Thyroid gland (tissue), 4 donors: ENCODE data around the gene ACTRT2. TPM values are rescaled to one million over a fixed set of nuclear protein-coding genes. Genes with fewer than 3 reads are reported as not detected.

Experiments
- DNase-seq, 2 donors: peaks; one replicate each; pipeline ENCODE4 v3.0.0-alpha.2; 2019
- H3K27ac ChIP-seq, 3 donors: fragments of 200-600 bp; sonication (generic); 1 replicate in 2 of 3; 2 replicates in 1 of 3; pipeline ENCODE4 v1.5.1; 2016 to 2019; ENCODE audit warnings: mild to moderate bottlenecking in 1 of 3, moderate library complexity in 1 of 3
- H3K27me3 ChIP-seq: fragments of 200-600 bp; sonication (generic); one replicate; pipeline ENCODE4 v1.5.1; 2019
- H3K36me3 ChIP-seq, 2 donors: fragments of 200-600 bp; sonication (generic); one replicate each; pipeline ENCODE4 v1.5.1; 2016 to 2019
- H3K4me1 ChIP-seq, 2 donors: fragments of 200-600 bp; sonication (generic); one replicate each; pipeline ENCODE4 v1.5.1; 2017 to 2019
- H3K4me3 ChIP-seq, 3 donors: fragments of 200-600 bp; sonication (generic); replicated peaks in 1 of 3; 1 replicate in 2 of 3; 2 replicates in 1 of 3; pipeline ENCODE4 v1.5.1; 2016; ENCODE audit warnings: mild to moderate bottlenecking in 1 of 3
- H3K9me3 ChIP-seq: fragments of 200-600 bp; sonication (generic); one replicate; pipeline ENCODE4 v1.5.1; 2017
- CTCF ChIP-seq, 6 experiments: fragments of 200-600 bp in 3 of 6; fragments of 450-650 bp in 3 of 6; sonication (generic) in 3 of 6; IDR thresholded peaks; one replicate each; pipeline ENCODE4 v1.5.1; 2016 to 2019; ENCODE audit warnings: antibody characterized with exemption in 6 of 6, mild to moderate bottlenecking in 2 of 6, inconsistent platforms in 1 of 6, moderate library complexity in 1 of 6
- POLR2A ChIP-seq, 2 donors: fragments of 450-650 bp; IDR thresholded peaks; one replicate each; pipeline ENCODE4 v1.6.1; 2017; ENCODE audit warnings: antibody characterized with exemption in 2 of 2, mild to moderate bottlenecking in 2 of 2, moderate library complexity in 1 of 2
- WGBS, 2 donors: methylation state at CpG; one replicate each; pipeline ENCODE4 v1.1.5; 2017; 5-methylcytosine and 5-hydroxymethylcytosine counted together
- intact Hi-C: fragments of 100-400 bp; cut with DNase I; formaldehyde crosslinking; loops from one replicate; pipeline ENCODE4 v1.15.1; 2023
- total RNA-seq, 4 donors: library from RNA; depleted of rRNA; stranded (reverse); fragments of >200 nt; gene quantifications; one replicate each; pipeline ENCODE4 v1.2.3, GENCODE V29; 2016

The ACTRT2 gene
- total RNA-seq, 4 donors from 2014 or later, result 0.67 TPM; not detected in 3

- Histone ChIP-seq H3K27ac (no peak overlapping the region), H3K9me3 (no peaks in the 10 kb centered on the region), H3K36me3 (no peaks in the 10 kb centered on the region), H3K4me1 (no peaks in the 10 kb centered on the region), H3K4me3 (no peak overlapping the region), H3K27me3 (no peaks in the 10 kb centered on the region)
- no peak for TF ChIP-seq POLR2A (IDR thresholded peaks at IDR 0.05)
- no peak for TF ChIP-seq CTCF (IDR thresholded peaks at IDR 0.05)
- 94% methylated on average over 20 of the region's 20 CpGs for WGBS, 2 donors
- intact Hi-C loops, result no loop called here
- no peak for DNase-seq
Observed at GRCh38 chr1:2990376-2991115, 30.7 kb upstream of the ACTRT2 start.

- no peaks in the 10 kb centered on the region for H3K27me3 ChIP-seq
- intact Hi-C loops, result no loop called here
- TF ChIP-seq POLR2A (IDR thresholded peaks at IDR 0.05) (no peak), CTCF (IDR thresholded peaks at IDR 0.05) (no peak)
- no peaks in the 10 kb centered on the region for H3K36me3 ChIP-seq
- H3K4me3 ChIP-seq, result no peak overlapping the region
- no peak for DNase-seq
- H3K27ac ChIP-seq, result no peak overlapping the region
- WGBS, 2 donors, result 61 to 62% methylated on average over 18 of the region's 18 CpGs
- no peaks in the 10 kb centered on the region for H3K4me1 ChIP-seq
- H3K9me3 ChIP-seq, result no peaks in the 10 kb centered on the region
Observed at GRCh38 chr1:2991753-2992495, 29.3 kb upstream of the ACTRT2 start.

- Histone ChIP-seq H3K27ac (no peak overlapping the region), H3K9me3 (no peaks in the 10 kb centered on the region), H3K4me1 (no peaks in the 10 kb centered on the region), H3K27me3 (no peaks in the 10 kb centered on the region), H3K4me3 (no peak overlapping the region), H3K36me3 (no peaks in the 10 kb centered on the region)
- TF ChIP-seq CTCF (IDR thresholded peaks at IDR 0.05) (no peak), POLR2A (IDR thresholded peaks at IDR 0.05) (no peak)
- 90 to 93% methylated on average over 9 of the region's 9 CpGs for WGBS, 2 donors
- no peak for DNase-seq
- intact Hi-C loops, result no loop called here
Observed at GRCh38 chr1:2998503-2999100, 22.7 kb upstream of the ACTRT2 start.

- Histone ChIP-seq H3K4me1 (no peaks in the 10 kb centered on the region), H3K36me3 (no peaks in the 10 kb centered on the region), H3K4me3 (no peak overlapping the region), H3K27ac (no peak overlapping the region), H3K27me3 (no peaks in the 10 kb centered on the region), H3K9me3 (no peaks in the 10 kb centered on the region)
- WGBS, 2 donors, result 80 to 82% methylated on average over 2 of the region's 2 CpGs
- intact Hi-C loops, result no loop called here
- DNase-seq, result no peak
- TF ChIP-seq CTCF (IDR thresholded peaks at IDR 0.05), result no peak
- TF ChIP-seq POLR2A (IDR thresholded peaks at IDR 0.05), result no peak
Observed at GRCh38 chr1:2999138-2999537, 22.1 kb upstream of the ACTRT2 start.

- no peaks in the 10 kb centered on the region for H3K9me3 ChIP-seq
- no peak overlapping the region for H3K4me3 ChIP-seq
- no peaks in the 10 kb centered on the region for H3K4me1 ChIP-seq
- intact Hi-C loops, result no loop called here
- H3K27me3 ChIP-seq, result no peaks in the 10 kb centered on the region
- WGBS, 2 donors, result 39 to 40% methylated on average over 5 to 6 of the region's 6 CpGs
- H3K27ac ChIP-seq, result no peak overlapping the region
- TF ChIP-seq CTCF (IDR thresholded peaks at IDR 0.05), result no peak
- no peak for TF ChIP-seq POLR2A (IDR thresholded peaks at IDR 0.05)
- H3K36me3 ChIP-seq, result no peaks in the 10 kb centered on the region
- DNase-seq, result no peak
Observed at GRCh38 chr1:2999571-2999970, 21.7 kb upstream of the ACTRT2 start.
